Heart left ventricle (tissue), 13 donors: Measurements from ENCODE around the gene SH3TC1.

Experiments
- POLR2A ChIP-seq, 2 donors: fragments of 450-650 bp; IDR thresholded peaks; one replicate each; pipeline ENCODE4 v1.6.1; 2017; ENCODE audit warnings: antibody characterized with exemption in 2 of 2, mild to moderate bottlenecking in 2 of 2, moderate library complexity in 2 of 2
- TF ChIP-seq, protein P1 (sequence below), 12 donors: fragments of 200-600 bp; sonication (generic) in 4 of 12; IDR thresholded peaks; one replicate each; pipeline versions ENCODE4 v1.5.0 to v1.8.0; 2018 to 2022; ENCODE audit warnings: antibody characterized with exemption in 12 of 12, mild to moderate bottlenecking in 5 of 12
- donor health status: ischemic (EF 13 %, LVEDD 7.1; RV severe dilation, severe dysfunction).
- donor health status: DM: no; HTN: yes; CAD: no.
- donor health status: DM: no; HTN: no; CAD: no.
- donor health status: ischemic (EF 25% LVEDD 6.9; RV normal size, moderate dysfunction).
- donor health status: ischemic (EF 25% LVEDD 5.7; RV mildly dilated, moderate dysfunction).
- donor health status: ischemic (EF 35%, LVEDD 5.7; RV mildly dilated, moderate dysfunction).
- donor health status: nonischemic (EF 11% LVEDD 7.7; RV severe dilation, severe dysfunction).
- donor health status: DM: yes; HTN: yes; CAD: no.
- donor health status: PGD.
- donor health status: ischemic (EF 29% LVEDD 5.4; RV normal size, mild dysfunction).
- donor health status: nonischemic (EF 23%, LVEDD 6.1; RV moderate dilation, normal function).

DNA sequence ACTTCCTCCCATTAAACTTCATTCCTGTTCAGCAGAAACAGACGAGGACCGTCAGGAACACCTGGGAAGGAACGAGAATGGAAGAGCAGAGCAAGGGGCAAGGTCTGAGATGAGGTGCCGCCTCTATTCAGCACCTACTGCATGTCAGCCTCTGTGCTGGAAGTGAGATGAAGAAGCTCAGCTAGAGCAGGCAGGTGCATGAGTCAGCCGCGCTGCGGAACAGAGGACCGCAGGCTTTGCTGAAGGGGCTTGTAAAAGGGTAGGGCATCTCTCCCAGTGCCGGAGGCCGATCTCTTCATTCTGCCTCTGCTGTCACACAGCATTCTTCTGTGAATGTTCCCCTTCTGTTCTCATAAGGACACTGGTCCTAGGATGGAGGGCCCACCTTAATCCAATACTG is 34.4 kb upstream of the SH3TC1 start:
- TF ChIP-seq POLR2A (IDR thresholded peaks at IDR 0.05) = no peak
- TF ChIP-seq, protein P1, sequence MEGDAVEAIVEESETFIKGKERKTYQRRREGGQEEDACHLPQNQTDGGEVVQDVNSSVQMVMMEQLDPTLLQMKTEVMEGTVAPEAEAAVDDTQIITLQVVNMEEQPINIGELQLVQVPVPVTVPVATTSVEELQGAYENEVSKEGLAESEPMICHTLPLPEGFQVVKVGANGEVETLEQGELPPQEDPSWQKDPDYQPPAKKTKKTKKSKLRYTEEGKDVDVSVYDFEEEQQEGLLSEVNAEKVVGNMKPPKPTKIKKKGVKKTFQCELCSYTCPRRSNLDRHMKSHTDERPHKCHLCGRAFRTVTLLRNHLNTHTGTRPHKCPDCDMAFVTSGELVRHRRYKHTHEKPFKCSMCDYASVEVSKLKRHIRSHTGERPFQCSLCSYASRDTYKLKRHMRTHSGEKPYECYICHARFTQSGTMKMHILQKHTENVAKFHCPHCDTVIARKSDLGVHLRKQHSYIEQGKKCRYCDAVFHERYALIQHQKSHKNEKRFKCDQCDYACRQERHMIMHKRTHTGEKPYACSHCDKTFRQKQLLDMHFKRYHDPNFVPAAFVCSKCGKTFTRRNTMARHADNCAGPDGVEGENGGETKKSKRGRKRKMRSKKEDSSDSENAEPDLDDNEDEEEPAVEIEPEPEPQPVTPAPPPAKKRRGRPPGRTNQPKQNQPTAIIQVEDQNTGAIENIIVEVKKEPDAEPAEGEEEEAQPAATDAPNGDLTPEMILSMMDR (IDR thresholded peaks at IDR 0.05) = no peak
